GM12878 (cell line): ENCODE results near the gene ANO8. TPM values are rescaled to one million over a fixed set of nuclear protein-coding genes. Genes with fewer than 3 reads are reported as not detected.
A peak's percentile ranks its signal among the peaks of the same experiment; 100 is the strongest.

Experiments
- ATAC-seq: fragments of 200-7000 bp; cut with Tn5 transposase; 3 replicates; pipeline ENCODE4 v1.9.1; 2020; ENCODE audit warnings: mild to moderate bottlenecking, moderate library complexity
- BruUV-seq: library from RNA; stranded (reverse); fragments of 400-500 nt; replicated peaks from 2 replicates; lab custom pipeline; 2021; lab: Mats Ljungman, UMichigan
- CTCF ChIA-PET: fragments of 300-600 bp; sonication (Branson Sonifier 250); formaldehyde crosslinking; extraction: SDS; loops from one replicate; lab custom pipeline; 2021; ENCODE audit warnings: inconsistent platforms; lab: Yijun Ruan, JAX
- POLR2A ChIA-PET: fragments of 350-600 bp; formaldehyde crosslinking; extraction: SDS; loops from one replicate; lab custom pipeline; 2021; ENCODE audit warnings: inconsistent platforms; lab: Charles Lee
- RAD21 ChIA-PET: fragments of 300-600 bp; sonication (Branson Sonifier 250); formaldehyde crosslinking; loops from one replicate; lab custom pipeline; 2023; ENCODE audit warnings: antibody characterized with exemption; ENCODE audit not compliant: unreplicated experiment; lab: Charles Lee
- SMC1A ChIA-PET: fragments of 300-600 bp; sonication (Branson Sonifier 250); formaldehyde crosslinking; loops from one replicate; lab custom pipeline; 2023; ENCODE audit not compliant: unreplicated experiment, uncharacterized antibody; lab: Charles Lee
- DNase-seq: peaks from one replicate; pipeline ENCODE4 v3.0.0-alpha.2; 2011; ENCODE audit warnings: low read depth, low spot score
- FAIRE-seq: peaks from 3 replicates; lab custom pipeline; 2011; peaks lifted over from hg19 to GRCh38; lab: Jason Lieb, UNC
- H2AFZ ChIP-seq: 2 replicates; pipeline ENCODE4 v1.6.0; 2011; ENCODE audit warnings: low read depth, low read length, control low read depth; ENCODE audit not compliant: control insufficient read depth
- H3K27ac ChIP-seq: 2 replicates; pipeline ENCODE4 v1.5.1; 2011; ENCODE audit warnings: control low read depth; ENCODE audit not compliant: control insufficient read depth, insufficient read depth
- H3K27me3 ChIP-seq, 2 experiments: replicated peaks in 1 of 2; 2 replicates each; pipeline versions ENCODE4 v1.6.0 to v1.6.1; 2011; ENCODE audit warnings: low read length in 1 of 2; ENCODE audit not compliant: control insufficient read depth in 2 of 2, insufficient read depth in 2 of 2
- H3K36me3 ChIP-seq, 2 experiments: 2 replicates each; pipeline ENCODE4 v1.5.1; 2011; ENCODE audit warnings: low read length in 1 of 2; ENCODE audit not compliant: control insufficient read depth in 2 of 2, insufficient read depth in 2 of 2
- H3K4me1 ChIP-seq: 2 replicates; pipeline ENCODE4 v1.6.1; 2011; ENCODE audit warnings: mild to moderate bottlenecking, low read length, moderate library complexity, mixed read lengths; ENCODE audit not compliant: control insufficient read depth, insufficient read depth
- H3K4me2 ChIP-seq: 2 replicates; pipeline ENCODE4 v1.6.0; 2011; ENCODE audit warnings: control low read depth; ENCODE audit not compliant: control insufficient read depth, insufficient read depth
- H3K4me3 ChIP-seq: fragments of 200-600 bp; sonication (generic); 2 replicates; pipeline ENCODE4 v1.5.1; 2016
- H3K79me2 ChIP-seq: 2 replicates; pipeline ENCODE4 v1.6.0; 2011; ENCODE audit warnings: low read length; ENCODE audit not compliant: control insufficient read depth, insufficient read depth
- H3K9ac ChIP-seq: 2 replicates; pipeline ENCODE4 v1.8.0; 2011; ENCODE audit warnings: low read length, control low read depth, mixed read lengths; ENCODE audit not compliant: control insufficient read depth, insufficient read depth
- H3K9me3 ChIP-seq: replicated peaks from 3 replicates; pipeline ENCODE4 v1.5.1; 2011; ENCODE audit warnings: mild to moderate bottlenecking, low read length; ENCODE audit not compliant: control insufficient read depth, insufficient read depth
- H4K20me1 ChIP-seq: 2 replicates; pipeline ENCODE4 v1.6.0; 2011; ENCODE audit not compliant: control insufficient read depth, insufficient read depth
- POLR2A ChIP-seq: IDR thresholded peaks from 2 replicates; pipeline ENCODE4 v1.6.1; 2011; ENCODE audit warnings: low read depth, mild to moderate bottlenecking, low read length
- RUNX3 ChIP-seq: IDR thresholded peaks from 2 replicates; pipeline ENCODE4 v1.6.1; 2012; ENCODE audit warnings: low read length, inconsistent platforms
- ZNF217 ChIP-seq: fragments of 450-650 bp; IDR thresholded peaks from 2 replicates; pipeline ENCODE4 v1.6.1; 2017; ENCODE audit warnings: antibody characterized with exemption, mild to moderate bottlenecking
- WGBS: methylation state at CpG from one replicate; pipeline ENCODE4 v1.1.6; 2016; ENCODE audit warnings: low lambda C conversion rate; ENCODE audit not compliant: insufficient replicate concordance, insufficient coverage; ENCODE audit errors: missing lambda C conversion rate; 5-methylcytosine and 5-hydroxymethylcytosine counted together
- in situ Hi-C: fragments of 300-500 bp; cut with MboI; formaldehyde crosslinking; loops from 9 replicates; pipeline ENCODE4 v1.14.3; 2018; ENCODE audit warnings: mixed read lengths
- intact Hi-C: fragments of 100-400 bp; cut with micrococcal nuclease; formaldehyde crosslinking; loops from one replicate; pipeline ENCODE4 v1.14.2; 2022; ENCODE audit not compliant: unreplicated experiment
- polyA plus RNA-seq, 11 experiments: library from polyadenylated mRNA; depleted of rRNA in 4 of 11; unstranded in 6 of 11; stranded (reverse) in 5 of 11; fragments of >200 nt; fragmentation: Nextera tagmentation in 4 of 11; fragmentation: Illumina TruSeq in 1 of 11; extraction: Ambion mirVana in 4 of 11; extraction: Trizol in 1 of 11; gene quantifications; 1 replicate in 1 of 11; 2 replicates in 10 of 11; pipeline versions ENCODE4 v1.2.1 to v1.2.3, GENCODE V29; 2011 to 2016; ENCODE audit warnings: inconsistent platforms in 2 of 11, missing spikeins in 2 of 11, low read depth in 1 of 11
- total RNA-seq, 4 experiments: library from RNA; depleted of rRNA in 3 of 4; stranded (reverse); fragments of >200 nt in 3 of 4; fragmentation: Illumina TruSeq in 1 of 4; extraction: Trizol in 1 of 4; gene quantifications; 2 replicates each; pipeline versions ENCODE4 v1.2.1 to v1.2.3, GENCODE V29; 2013 to 2021
- TF ChIP-seq, protein P1 (sequence below): fragments of 450-650 bp; formaldehyde crosslinking; IDR thresholded peaks from 2 replicates; pipeline ENCODE4 v1.4.0; 2022; ENCODE audit warnings: mild to moderate bottlenecking, moderate library complexity

Gene ANO8
- total and polyA plus RNA-seq, 10 of the 15 experiments (the other 5 are each of a cell fraction or from before 2014, with no cell fraction given), result 0.04 to 6.7 (median 1.1) TPM

DNA sequence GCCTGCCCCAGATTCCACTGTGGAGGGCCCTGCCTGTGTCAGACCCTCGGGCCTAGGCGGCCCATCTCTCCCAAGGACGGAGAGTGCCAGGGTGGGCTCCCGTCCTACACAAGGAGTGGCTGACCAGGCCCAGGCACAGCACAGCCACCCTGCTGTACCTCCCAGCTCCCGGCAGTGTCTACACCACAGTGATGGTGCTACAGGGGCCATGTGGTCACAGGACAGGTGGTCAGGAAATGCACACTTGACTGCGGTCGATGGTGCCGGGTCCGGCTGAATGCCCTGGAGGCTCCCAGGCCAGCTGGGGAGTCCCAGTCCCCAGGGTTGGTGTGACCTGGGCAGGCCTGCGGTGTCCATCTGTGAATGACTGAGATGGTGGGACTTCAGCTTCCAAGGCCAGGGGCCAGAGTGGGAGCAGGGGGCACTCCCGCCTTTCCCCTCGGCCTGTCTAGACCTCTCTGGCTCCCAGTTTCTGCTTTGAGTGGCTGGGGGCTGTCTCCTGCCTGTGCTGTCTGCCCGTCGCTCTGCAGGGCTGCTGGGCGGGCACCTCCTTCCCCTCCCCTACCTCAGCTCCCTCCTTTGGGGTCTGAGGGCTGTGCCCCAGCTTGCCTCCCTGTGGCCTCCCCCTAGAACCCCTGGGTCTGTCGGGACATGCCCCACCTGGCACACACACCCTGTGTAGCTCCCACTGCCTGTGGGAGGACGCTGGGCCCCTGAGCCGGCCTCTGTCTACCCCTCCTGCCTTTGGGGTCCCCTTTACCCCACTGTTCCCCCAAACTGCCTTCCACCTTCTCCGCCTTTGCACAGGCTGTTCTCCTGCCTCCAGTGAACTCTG is 12.8 kb downstream of the ANO8 start:
- 64% methylated on average over 18 of the region's 19 CpGs for WGBS
- H3K9ac ChIP-seq, result no peak overlapping the region
- RAD21 ChIA-PET, result no interaction called here
- H2AFZ ChIP-seq, result no peak overlapping the region
- no peaks in the 10 kb centered on the region for H4K20me1 ChIP-seq
- no peaks in the 10 kb centered on the region for H3K79me2 ChIP-seq
- in situ Hi-C loops, result no loop called here
- CTCF ChIA-PET, result no interaction called here
- TF ChIP-seq ZNF217, result no peak
- TF ChIP-seq POLR2A, result peak; percentile 69; the same call in 1 of the 2 replicates
- TF ChIP-seq, protein P1, sequence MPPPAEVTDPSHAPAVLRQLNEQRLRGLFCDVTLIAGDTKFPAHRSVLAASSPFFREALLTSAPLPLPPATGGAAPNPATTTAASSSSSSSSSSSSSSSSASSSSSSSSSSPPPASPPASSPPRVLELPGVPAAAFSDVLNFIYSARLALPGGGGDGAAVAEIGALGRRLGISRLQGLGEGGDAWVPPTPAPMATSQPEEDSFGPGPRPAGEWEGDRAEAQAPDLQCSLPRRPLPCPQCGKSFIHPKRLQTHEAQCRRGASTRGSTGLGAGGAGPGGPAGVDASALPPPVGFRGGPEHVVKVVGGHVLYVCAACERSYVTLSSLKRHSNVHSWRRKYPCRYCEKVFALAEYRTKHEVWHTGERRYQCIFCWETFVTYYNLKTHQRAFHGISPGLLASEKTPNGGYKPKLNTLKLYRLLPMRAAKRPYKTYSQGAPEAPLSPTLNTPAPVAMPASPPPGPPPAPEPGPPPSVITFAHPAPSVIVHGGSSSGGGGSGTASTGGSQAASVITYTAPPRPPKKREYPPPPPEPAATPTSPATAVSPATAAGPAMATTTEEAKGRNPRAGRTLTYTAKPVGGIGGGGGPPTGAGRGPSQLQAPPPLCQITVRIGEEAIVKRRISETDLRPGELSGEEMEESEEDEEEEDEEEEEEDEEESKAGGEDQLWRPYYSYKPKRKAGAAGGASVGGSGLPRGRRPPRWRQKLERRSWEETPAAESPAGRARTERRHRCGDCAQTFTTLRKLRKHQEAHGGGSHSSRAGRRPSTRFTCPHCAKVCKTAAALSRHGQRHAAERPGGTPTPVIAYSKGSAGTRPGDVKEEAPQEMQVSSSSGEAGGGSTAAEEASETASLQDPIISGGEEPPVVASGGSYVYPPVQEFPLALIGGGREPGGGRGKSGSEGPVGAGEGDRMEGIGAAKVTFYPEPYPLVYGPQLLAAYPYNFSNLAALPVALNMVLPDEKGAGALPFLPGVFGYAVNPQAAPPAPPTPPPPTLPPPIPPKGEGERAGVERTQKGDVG (CRISPR knock-in tag), result no peak
- 0 out of 2 replicates have a peak, but pooled peaks have one; percentile 9 for TF ChIP-seq RUNX3
- BruUV-seq, result no TSS peak
- H3K4me3 ChIP-seq, result no peak overlapping the region
- intact Hi-C loops, result no loop called here
- no peaks in the 10 kb centered on the region for H3K4me1 ChIP-seq
- H3K4me2 ChIP-seq, result no peak overlapping the region
- FAIRE-seq, result no peak
- POLR2A ChIA-PET, result interaction anchor here (0.6 to 1.4 kb wide), 2 partner anchors 13 to 57 kb away, joined by 4 to 5 read pairs; partner anchors contain the start of gene DDA1
- DNase-seq, result no peak
- H3K9me3 ChIP-seq, result no peaks in the 10 kb centered on the region
- peaks cover 5 to 12% of the 10 kb centered on the region in 2 experiments; a peak in 3 of 4 replicates for H3K36me3 ChIP-seq
- SMC1A ChIA-PET, result no interaction called here
- ATAC-seq, result no peak
- H3K27me3 ChIP-seq, result no peaks in the 10 kb centered on the region
- no peak overlapping the region for H3K27ac ChIP-seq
